ENCODE measurements around the gene PPFIBP1.

The PPFIBP1 gene

DNA sequence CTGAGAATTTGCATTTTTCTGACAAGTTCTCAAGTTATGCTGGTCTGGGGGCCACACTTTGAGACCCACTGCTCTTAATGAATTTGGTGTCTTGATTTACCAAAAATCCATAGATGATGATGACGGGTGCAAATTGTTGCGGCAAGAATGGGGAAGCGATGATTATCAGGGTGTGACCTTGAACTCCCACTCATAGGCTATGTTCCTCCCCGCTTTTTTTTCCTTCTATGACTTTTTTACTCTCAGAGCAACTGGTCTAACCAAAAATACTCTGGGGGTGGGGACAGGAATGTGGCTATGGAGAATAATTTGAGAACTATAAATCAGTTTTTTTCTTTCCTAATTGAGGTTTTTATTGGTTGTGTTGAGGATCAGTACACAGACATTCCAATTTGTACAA lies 83.6 kb downstream of the PPFIBP1 start:
- TF ChIP-seq CTCF (IDR thresholded peaks at IDR 0.05; ENCODE audit: borderline replicate concordance, control extremely low read depth, extremely low read depth, insufficient read depth, missing control alignments): no peak
- in situ Hi-C loops (cut with MboI; ENCODE audit: low sequenced_read_pairs, unreplicated experiment): no loop called here
- no peak for DNase-seq (ENCODE audit: low spot score)

DNA sequence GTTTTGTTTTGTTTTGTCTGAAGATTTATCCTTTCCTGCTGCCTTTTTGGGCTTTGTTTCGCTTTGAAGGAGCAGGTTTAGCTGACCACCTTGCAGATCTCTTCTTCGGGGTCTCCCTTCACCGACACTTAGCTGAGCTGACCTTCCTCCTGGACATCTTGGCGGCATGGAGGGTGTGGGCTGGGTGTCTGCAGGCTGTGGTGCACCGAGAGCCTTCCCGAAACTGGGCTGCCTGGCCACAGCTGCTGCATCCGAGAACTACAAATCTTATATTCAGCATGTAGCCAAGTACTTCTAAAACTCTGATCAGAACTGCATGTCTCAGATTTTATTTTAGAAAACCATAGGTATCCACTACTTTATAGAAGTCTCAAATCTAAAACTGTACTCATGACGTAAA lies 84.9 kb downstream of the PPFIBP1 start:
- no peak for TF ChIP-seq CTCF (IDR thresholded peaks at IDR 0.05; ENCODE audit: borderline replicate concordance, control extremely low read depth, extremely low read depth, insufficient read depth, missing control alignments)
- in situ Hi-C loops (cut with MboI; ENCODE audit: low sequenced_read_pairs, unreplicated experiment): no loop called here
- DNase-seq (ENCODE audit: low spot score): no peak

DNA sequence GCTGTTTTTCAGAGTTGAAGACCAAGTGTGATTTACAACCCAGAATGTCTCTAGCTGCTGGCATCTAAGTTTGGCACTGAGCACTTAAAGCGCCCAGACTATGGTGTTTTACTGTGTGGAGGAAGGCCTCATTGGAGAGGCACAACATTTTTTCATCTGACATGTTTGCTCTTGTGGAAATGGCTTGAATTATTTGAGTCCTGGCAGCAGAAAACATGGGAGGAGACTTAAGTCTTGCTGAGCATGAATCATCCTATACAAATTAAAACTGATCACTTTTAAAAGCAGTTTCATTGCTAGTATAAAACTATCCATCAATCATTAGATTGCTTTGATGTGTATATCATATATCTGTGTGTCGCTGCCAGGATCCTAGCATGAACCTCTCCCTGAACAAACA lies 86.4 kb downstream of the PPFIBP1 start:
- no peak for TF ChIP-seq CTCF (IDR thresholded peaks at IDR 0.05; ENCODE audit: borderline replicate concordance, control extremely low read depth, extremely low read depth, insufficient read depth, missing control alignments)
- DNase-seq (ENCODE audit: low spot score): no peak
- in situ Hi-C loops (cut with MboI; ENCODE audit: low sequenced_read_pairs, unreplicated experiment): no loop called here

DNA sequence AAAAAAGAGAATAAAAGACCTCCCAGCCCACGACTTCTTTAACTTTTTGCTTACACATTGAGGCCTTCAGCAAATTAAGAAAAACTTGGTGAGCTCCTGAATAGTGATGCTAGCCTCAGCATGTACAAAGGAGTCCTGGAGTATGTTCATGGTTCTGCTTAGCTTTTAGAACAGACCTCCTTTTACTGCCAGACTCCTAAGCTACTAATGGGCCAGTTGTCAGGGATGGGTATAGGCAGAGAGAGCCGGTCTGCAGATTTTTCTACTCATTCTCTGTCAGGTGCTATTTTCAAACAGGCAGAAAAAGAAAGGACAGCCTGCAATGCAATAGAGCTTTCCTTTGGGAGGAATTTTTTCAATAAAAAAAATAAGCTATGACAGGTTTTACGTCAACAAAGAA lies 90.4 kb downstream of the PPFIBP1 start:
- no peak for DNase-seq (ENCODE audit: low spot score)
- TF ChIP-seq CTCF (IDR thresholded peaks at IDR 0.05; ENCODE audit: borderline replicate concordance, control extremely low read depth, extremely low read depth, insufficient read depth, missing control alignments): no peak
- in situ Hi-C loops (cut with MboI; ENCODE audit: low sequenced_read_pairs, unreplicated experiment): no loop called here

DNA sequence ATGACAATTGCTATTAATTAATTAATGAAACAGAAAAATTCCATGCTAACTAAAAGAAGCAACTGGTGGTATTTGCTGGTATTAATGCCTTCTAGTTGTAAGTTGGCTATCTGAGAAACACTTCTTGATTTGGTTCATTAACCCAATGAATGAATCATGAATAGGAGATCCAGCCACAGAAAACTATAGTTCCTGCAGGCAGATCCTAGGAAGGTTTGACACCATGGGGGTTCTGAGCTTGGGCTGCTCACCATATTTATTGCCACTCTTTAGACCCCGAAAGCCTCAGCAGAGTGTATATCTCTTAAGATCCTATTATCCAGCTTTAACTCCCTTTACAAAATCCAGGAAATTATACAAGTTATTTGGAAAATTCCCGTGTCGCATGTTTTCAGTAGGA lies 90.9 kb downstream of the PPFIBP1 start:
- no peak for DNase-seq (ENCODE audit: low spot score)
- no peak for TF ChIP-seq CTCF (IDR thresholded peaks at IDR 0.05; ENCODE audit: borderline replicate concordance, control extremely low read depth, extremely low read depth, insufficient read depth, missing control alignments)
- in situ Hi-C loops (cut with MboI; ENCODE audit: low sequenced_read_pairs, unreplicated experiment): no loop called here

DNA sequence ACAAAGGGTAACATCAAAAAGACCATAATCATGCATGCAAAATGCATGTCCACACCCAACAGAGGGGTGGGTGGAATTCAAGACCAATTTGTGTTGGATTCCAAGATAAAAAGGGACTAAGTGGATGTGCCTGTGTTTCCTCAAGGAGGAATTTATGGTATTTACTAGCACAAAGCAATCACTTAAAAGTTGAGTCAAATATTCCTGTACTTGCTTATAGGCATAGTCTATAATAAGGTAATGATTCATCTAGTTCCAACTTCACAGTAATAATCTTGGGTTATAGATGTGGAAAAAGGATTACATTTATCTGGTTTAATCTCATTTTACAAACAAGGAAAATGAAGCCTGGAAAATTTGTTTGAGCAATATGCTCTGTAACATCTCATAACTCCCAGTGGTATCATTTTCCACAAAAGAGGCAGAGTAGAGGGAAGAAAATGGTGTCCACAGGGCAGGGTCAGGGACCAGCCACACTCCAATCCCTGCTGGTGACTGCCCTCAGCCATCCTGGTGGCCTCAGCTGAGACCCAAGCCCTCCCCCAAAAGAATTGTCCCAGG lies 91.4 kb downstream of the PPFIBP1 start:
- TF ChIP-seq CTCF (IDR thresholded peaks at IDR 0.05; ENCODE audit: borderline replicate concordance, control extremely low read depth, extremely low read depth, insufficient read depth, missing control alignments): no peak
- in situ Hi-C loops (cut with MboI; ENCODE audit: low sequenced_read_pairs, unreplicated experiment): no loop called here
- DNase-seq (ENCODE audit: low spot score): no peak

All from GM13976 (cell line).